ENCODE results near the gene COL24A1.

COL24A1 gene

DNA sequence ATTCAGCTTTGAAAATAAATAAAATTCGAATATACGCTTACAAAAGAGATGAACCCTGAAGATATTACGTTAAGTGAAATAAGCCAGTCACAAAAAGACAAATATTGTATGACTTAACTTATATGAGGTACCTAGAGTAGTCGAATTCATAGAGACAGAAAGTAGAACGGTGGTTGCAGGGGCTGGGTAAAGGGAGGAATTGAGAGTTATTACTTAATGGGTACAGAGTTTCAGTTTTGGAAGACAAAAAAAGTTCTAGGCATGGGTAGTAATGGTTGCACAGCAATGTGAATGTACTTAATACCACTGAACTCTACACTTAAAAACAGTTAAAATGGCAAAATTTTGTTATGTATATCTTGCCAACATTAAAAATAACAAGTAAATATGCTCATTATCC is 399.7 kb downstream of the COL24A1 start:
- Histone ChIP-seq H2BK15ac (replicated peaks; ENCODE audit: low read depth) (no peak overlapping the region), H3K18ac (ENCODE audit: low read length) (no peak overlapping the region), H2BK5ac (ENCODE audit: low read length) (no peak overlapping the region), H2BK120ac (ENCODE audit: low read depth, low read length) (no peak overlapping the region), H4K8ac (ENCODE audit: low read depth, low read length) (no peak overlapping the region), H3K23ac (ENCODE audit: low read length) (no peak overlapping the region), H3K9ac (ENCODE audit: low read length) (no peak overlapping the region), H3K27ac (ENCODE audit: low read depth, low read length) (no peak overlapping the region), H3K56ac (ENCODE audit: low read length) (no peak overlapping the region), H3K4me1 (ENCODE audit: control insufficient read depth, low read depth, low read length) (no peaks in the 10 kb centered on the region), H4K5ac (ENCODE audit: low read length) (no peak overlapping the region), H3K4ac (ENCODE audit: low read depth, low read length) (no peak overlapping the region), H2AK5ac (ENCODE audit: low read length) (no peak overlapping the region), H3K4me2 (ENCODE audit: low read length) (no peak overlapping the region), H3K4me3 (ENCODE audit: low read length) (no peak overlapping the region), H3K79me1 (ENCODE audit: low read length) (no peaks in the 10 kb centered on the region), H3K36me3 (ENCODE audit: control insufficient read depth, insufficient read depth, low read length) (no peaks in the 10 kb centered on the region), H3K27me3 (ENCODE audit: insufficient read depth, low read length, poor library complexity) (no peaks in the 10 kb centered on the region), H3K79me2 (ENCODE audit: control insufficient read depth, insufficient read depth, low read length) (no peaks in the 10 kb centered on the region)
- WGBS (ENCODE audit: extremely low coverage, insufficient coverage, low lambda C conversion rate), result no CpG with 5 or more reads among the region's 5 CpGs
- no peak for DNase-seq

DNA sequence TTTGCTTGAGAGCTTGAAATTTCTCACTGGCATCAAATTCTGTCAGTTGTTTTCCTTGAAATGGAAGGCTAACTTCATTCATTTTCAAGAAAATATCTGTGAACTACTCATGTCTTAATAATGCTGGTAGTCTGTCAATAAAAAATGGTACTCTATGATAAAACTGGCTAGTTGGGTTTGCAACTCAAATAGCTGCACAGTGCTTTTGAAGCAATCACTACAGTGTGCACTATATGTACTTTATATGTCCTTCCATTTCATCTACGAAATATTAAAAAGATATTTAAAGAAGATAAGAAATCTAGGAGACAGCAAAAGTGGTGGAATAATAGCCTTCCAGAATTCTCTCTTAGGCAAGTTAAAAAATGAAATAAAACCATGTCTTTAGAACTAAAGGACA is 408.5 kb downstream of the COL24A1 start:
- no peak overlapping the region for H3K4ac ChIP-seq (ENCODE audit: low read depth, low read length)
- H3K18ac ChIP-seq (ENCODE audit: low read length), result no peak overlapping the region
- no CpG with 5 or more reads among the region's 1 CpG for WGBS (ENCODE audit: extremely low coverage, insufficient coverage, low lambda C conversion rate)
- H2BK5ac ChIP-seq (ENCODE audit: low read length), result no peak overlapping the region
- H3K36me3 ChIP-seq (ENCODE audit: control insufficient read depth, insufficient read depth, low read length), result no peaks in the 10 kb centered on the region
- H3K56ac ChIP-seq (ENCODE audit: low read length), result no peak overlapping the region
- no peak overlapping the region for H3K4me2 ChIP-seq (ENCODE audit: low read length)
- H3K23ac ChIP-seq (ENCODE audit: low read length), result no peak overlapping the region
- no peak overlapping the region for H4K5ac ChIP-seq (ENCODE audit: low read length)
- no peak overlapping the region for H3K27ac ChIP-seq (ENCODE audit: low read depth, low read length)
- H2BK120ac ChIP-seq (ENCODE audit: low read depth, low read length), result no peak overlapping the region
- no peaks in the 10 kb centered on the region for H3K27me3 ChIP-seq (ENCODE audit: insufficient read depth, low read length, poor library complexity)
- H2BK15ac ChIP-seq (replicated peaks; ENCODE audit: low read depth), result no peak overlapping the region
- no peak overlapping the region for H3K4me3 ChIP-seq (ENCODE audit: low read length)
- no peak overlapping the region for H4K8ac ChIP-seq (ENCODE audit: low read depth, low read length)
- H3K4me1 ChIP-seq (ENCODE audit: control insufficient read depth, low read depth, low read length), result no peaks in the 10 kb centered on the region
- no peaks in the 10 kb centered on the region for H3K79me2 ChIP-seq (ENCODE audit: control insufficient read depth, insufficient read depth, low read length)
- H3K9ac ChIP-seq (ENCODE audit: low read length), result no peak overlapping the region
- H2AK5ac ChIP-seq (ENCODE audit: low read length), result no peak overlapping the region
- H3K79me1 ChIP-seq (ENCODE audit: low read length), result no peaks in the 10 kb centered on the region
- DNase-seq, result no peak

DNA sequence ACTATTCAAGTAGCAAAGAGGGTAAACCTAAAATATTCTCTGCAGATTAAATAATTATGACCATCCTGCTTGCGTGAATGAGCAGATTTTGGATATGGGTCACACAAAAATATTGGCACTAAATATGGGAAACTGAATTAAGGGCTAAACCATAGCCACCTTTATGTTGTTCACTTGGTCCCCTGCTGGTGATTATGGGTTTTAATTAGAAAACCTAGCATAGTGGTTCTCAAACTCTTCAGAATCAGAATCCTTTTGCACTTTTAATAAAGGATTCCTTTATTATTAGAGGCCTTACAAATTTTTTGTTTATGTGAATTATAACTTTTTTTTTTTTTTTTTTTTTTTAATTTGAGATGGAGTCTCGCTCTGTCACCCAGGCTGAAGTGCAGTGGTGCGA is 409.8 kb downstream of the COL24A1 start:
- no peak overlapping the region for H3K4ac ChIP-seq (ENCODE audit: low read depth, low read length)
- no peak for DNase-seq
- no peak overlapping the region for H3K9ac ChIP-seq (ENCODE audit: low read length)
- no peaks in the 10 kb centered on the region for H3K79me2 ChIP-seq (ENCODE audit: control insufficient read depth, insufficient read depth, low read length)
- H3K27me3 ChIP-seq (ENCODE audit: insufficient read depth, low read length, poor library complexity), result no peaks in the 10 kb centered on the region
- no peaks in the 10 kb centered on the region for H3K36me3 ChIP-seq (ENCODE audit: control insufficient read depth, insufficient read depth, low read length)
- H3K56ac ChIP-seq (ENCODE audit: low read length), result no peak overlapping the region
- no CpG with 5 or more reads among the region's 3 CpGs for WGBS (ENCODE audit: extremely low coverage, insufficient coverage, low lambda C conversion rate)
- H3K4me2 ChIP-seq (ENCODE audit: low read length), result no peak overlapping the region
- H2AK5ac ChIP-seq (ENCODE audit: low read length), result no peak overlapping the region
- no peak overlapping the region for H3K18ac ChIP-seq (ENCODE audit: low read length)
- H3K4me1 ChIP-seq (ENCODE audit: control insufficient read depth, low read depth, low read length), result no peaks in the 10 kb centered on the region
- no peak overlapping the region for H3K27ac ChIP-seq (ENCODE audit: low read depth, low read length)
- no peak overlapping the region for H4K5ac ChIP-seq (ENCODE audit: low read length)
- no peaks in the 10 kb centered on the region for H3K79me1 ChIP-seq (ENCODE audit: low read length)
- no peak overlapping the region for H2BK5ac ChIP-seq (ENCODE audit: low read length)
- no peak overlapping the region for H2BK120ac ChIP-seq (ENCODE audit: low read depth, low read length)
- no peak overlapping the region for H3K23ac ChIP-seq (ENCODE audit: low read length)
- H4K8ac ChIP-seq (ENCODE audit: low read depth, low read length), result no peak overlapping the region
- no peak overlapping the region for H3K4me3 ChIP-seq (ENCODE audit: low read length)
- H2BK15ac ChIP-seq (replicated peaks; ENCODE audit: low read depth), result no peak overlapping the region

DNA sequence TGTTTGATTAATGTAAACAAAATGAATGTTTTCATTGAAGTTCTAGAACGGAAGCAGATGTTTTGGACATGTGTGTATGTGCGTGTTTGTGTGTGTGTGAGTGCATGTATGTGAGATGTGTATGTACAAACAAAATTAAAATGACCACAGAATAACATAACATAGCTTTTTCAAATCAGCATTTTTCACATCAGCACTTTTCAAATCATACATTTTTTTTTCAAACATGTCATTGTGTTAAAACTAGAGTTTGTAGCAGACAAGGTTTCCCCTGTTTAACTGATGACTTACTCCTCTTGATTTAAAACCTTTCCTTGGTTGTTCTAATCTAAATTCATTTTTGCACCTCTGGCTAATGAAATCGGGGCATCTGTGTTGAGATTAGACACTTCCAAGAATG is 412.8 kb downstream of the COL24A1 start:
- Histone ChIP-seq H3K4me3 (ENCODE audit: low read length) (no peak overlapping the region), H3K27me3 (ENCODE audit: insufficient read depth, low read length, poor library complexity) (no peaks in the 10 kb centered on the region), H3K4ac (ENCODE audit: low read depth, low read length) (no peak overlapping the region), H2BK15ac (replicated peaks; ENCODE audit: low read depth) (no peak overlapping the region), H4K5ac (ENCODE audit: low read length) (no peak overlapping the region), H3K9ac (ENCODE audit: low read length) (no peak overlapping the region), H2BK5ac (ENCODE audit: low read length) (no peak overlapping the region), H4K8ac (ENCODE audit: low read depth, low read length) (no peak overlapping the region), H2BK120ac (ENCODE audit: low read depth, low read length) (no peak overlapping the region), H3K56ac (ENCODE audit: low read length) (no peak overlapping the region), H3K27ac (ENCODE audit: low read depth, low read length) (no peak overlapping the region), H3K79me1 (ENCODE audit: low read length) (no peaks in the 10 kb centered on the region), H3K79me2 (ENCODE audit: control insufficient read depth, insufficient read depth, low read length) (no peaks in the 10 kb centered on the region), H3K4me2 (ENCODE audit: low read length) (no peak overlapping the region), H2AK5ac (ENCODE audit: low read length) (no peak overlapping the region), H3K18ac (ENCODE audit: low read length) (no peak overlapping the region), H3K36me3 (ENCODE audit: control insufficient read depth, insufficient read depth, low read length) (no peaks in the 10 kb centered on the region), H3K4me1 (ENCODE audit: control insufficient read depth, low read depth, low read length) (no peaks in the 10 kb centered on the region), H3K23ac (ENCODE audit: low read length) (no peak overlapping the region)
- no peak for DNase-seq
- no CpG with 5 or more reads among the region's 3 CpGs for WGBS (ENCODE audit: extremely low coverage, insufficient coverage, low lambda C conversion rate)

DNA sequence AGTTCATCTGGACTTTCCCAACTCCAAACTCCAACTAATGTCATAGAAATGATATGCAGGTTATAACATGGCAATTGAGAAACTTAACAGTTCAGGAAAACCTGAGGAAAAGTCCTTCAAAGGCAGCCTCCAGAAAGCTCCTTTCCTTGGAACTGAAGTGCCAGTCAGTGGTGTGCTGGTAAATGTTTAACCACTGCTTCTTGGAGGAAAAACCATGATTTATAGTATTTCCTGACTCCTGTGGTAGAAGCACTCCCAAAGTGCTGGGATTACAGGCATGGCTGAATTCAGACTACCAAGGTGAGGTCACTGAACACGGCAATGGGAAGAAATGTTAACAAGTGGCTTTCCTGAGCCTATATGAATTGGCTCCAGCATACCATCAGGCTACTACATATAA is 421.6 kb downstream of the COL24A1 start:
- Histone ChIP-seq H2BK5ac (ENCODE audit: low read length) (no peak overlapping the region), H2BK15ac (replicated peaks; ENCODE audit: low read depth) (no peak overlapping the region), H3K79me2 (ENCODE audit: control insufficient read depth, insufficient read depth, low read length) (no peaks in the 10 kb centered on the region), H2AK5ac (ENCODE audit: low read length) (no peak overlapping the region), H3K18ac (ENCODE audit: low read length) (no peak overlapping the region), H3K23ac (ENCODE audit: low read length) (no peak overlapping the region), H2BK120ac (ENCODE audit: low read depth, low read length) (no peak overlapping the region), H3K27ac (ENCODE audit: low read depth, low read length) (no peak overlapping the region), H4K5ac (ENCODE audit: low read length) (no peak overlapping the region), H3K79me1 (ENCODE audit: low read length) (no peaks in the 10 kb centered on the region), H3K4me3 (ENCODE audit: low read length) (no peak overlapping the region), H4K8ac (ENCODE audit: low read depth, low read length) (no peak overlapping the region), H3K4ac (ENCODE audit: low read depth, low read length) (no peak overlapping the region), H3K27me3 (ENCODE audit: insufficient read depth, low read length, poor library complexity) (no peaks in the 10 kb centered on the region), H3K56ac (ENCODE audit: low read length) (no peak overlapping the region), H3K4me1 (ENCODE audit: control insufficient read depth, low read depth, low read length) (no peaks in the 10 kb centered on the region), H3K9ac (ENCODE audit: low read length) (no peak overlapping the region), H3K4me2 (ENCODE audit: low read length) (no peak overlapping the region), H3K36me3 (ENCODE audit: control insufficient read depth, insufficient read depth, low read length) (no peaks in the 10 kb centered on the region)
- WGBS (ENCODE audit: extremely low coverage, insufficient coverage, low lambda C conversion rate), result no CpG with 5 or more reads among the region's 1 CpG
- DNase-seq, result no peak

DNA sequence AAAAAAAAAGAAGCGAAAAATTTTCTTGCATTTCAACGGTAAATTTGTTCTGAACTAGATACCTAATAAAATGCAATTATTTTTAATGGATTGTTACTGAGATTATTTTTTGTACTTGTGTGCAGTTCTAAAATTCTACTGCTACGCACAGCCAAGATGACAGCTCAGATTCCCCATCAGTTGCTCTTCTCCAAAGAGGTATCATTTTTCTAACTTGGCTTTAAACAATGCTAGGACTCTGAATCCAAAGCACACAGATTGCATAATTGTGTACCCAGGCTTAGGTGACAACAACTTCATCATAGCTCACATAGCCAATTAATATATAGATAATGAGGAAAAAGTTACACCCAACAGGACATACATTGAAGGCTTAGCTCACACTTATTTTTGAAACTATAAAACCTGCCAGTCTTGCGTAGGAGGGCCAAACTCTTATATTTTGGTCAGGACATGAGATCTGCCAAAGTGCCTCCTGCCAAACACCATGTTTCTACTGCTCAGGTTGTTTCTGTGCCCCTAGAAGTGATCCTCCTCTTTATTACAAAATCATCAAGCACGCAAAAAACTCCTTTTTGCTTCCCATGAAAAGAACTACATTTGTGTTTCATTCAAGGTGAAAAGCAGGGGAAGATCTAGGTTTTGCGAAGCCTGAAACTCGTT is 437.8 kb downstream of the COL24A1 start:
- Histone ChIP-seq H2BK5ac (ENCODE audit: low read length) (no peak overlapping the region), H3K4me2 (ENCODE audit: low read length) (no peak overlapping the region)

More for the DNA sequence above, 437.8 kb downstream of the COL24A1 start:
- Histone ChIP-seq H3K27me3 (ENCODE audit: insufficient read depth, low read length, poor library complexity) (no peaks in the 10 kb centered on the region), H2BK120ac (ENCODE audit: low read depth, low read length) (no peak overlapping the region), H3K27ac (ENCODE audit: low read depth, low read length) (no peak overlapping the region), H3K79me1 (ENCODE audit: low read length) (no peaks in the 10 kb centered on the region), H3K23ac (ENCODE audit: low read length) (no peak overlapping the region), H3K4me1 (ENCODE audit: control insufficient read depth, low read depth, low read length) (no peaks in the 10 kb centered on the region), H3K18ac (ENCODE audit: low read length) (no peak overlapping the region), H2AK5ac (ENCODE audit: low read length) (no peak overlapping the region), H4K8ac (ENCODE audit: low read depth, low read length) (no peak overlapping the region), H3K4ac (ENCODE audit: low read depth, low read length) (no peak overlapping the region), H4K5ac (ENCODE audit: low read length) (no peak overlapping the region), H3K79me2 (ENCODE audit: control insufficient read depth, insufficient read depth, low read length) (no peaks in the 10 kb centered on the region), H3K4me3 (ENCODE audit: low read length) (no peak overlapping the region), H3K56ac (ENCODE audit: low read length) (no peak overlapping the region), H3K36me3 (ENCODE audit: control insufficient read depth, insufficient read depth, low read length) (no peaks in the 10 kb centered on the region), H3K9ac (ENCODE audit: low read length) (no peak overlapping the region), H2BK15ac (replicated peaks; ENCODE audit: low read depth) (no peak overlapping the region)
- WGBS (ENCODE audit: extremely low coverage, insufficient coverage, low lambda C conversion rate), result no CpG with 5 or more reads among the region's 7 CpGs
- DNase-seq, result no peak

All from mesendoderm (in vitro differentiated cells).